GM23248 (cell line): ENCODE results near the gene ITIH4.

Source experiments
- EZH2 ChIP-seq: fragments of 200-600 bp; sonication (generic); IDR thresholded peaks from 2 replicates; pipeline ENCODE4 v1.6.1; 2018; ENCODE audit warnings: antibody characterized with exemption, mild to moderate bottlenecking; ENCODE audit not compliant: insufficient read depth, poor library complexity, severe bottlenecking
- EZH2phosphoT487 ChIP-seq: fragments of 200-600 bp; sonication (generic); IDR thresholded peaks from 2 replicates; pipeline ENCODE4 v1.6.1; 2018; ENCODE audit warnings: antibody characterized with exemption, moderate library complexity, mild to moderate bottlenecking, low read depth; ENCODE audit not compliant: insufficient read depth

- TF ChIP-seq EZH2 (no peak), EZH2phosphoT487 (no peak)
Observed at GRCh38 chr3:52786330-52787215, 43.9 kb downstream of the ITIH4 start.
